Neutrophil (primary cell): ENCODE measurements around the gene C1RL.

Source experiments
- H3K27ac ChIP-seq: fragments of 200-600 bp; sonication (generic); 2 replicates; pipeline ENCODE4 v1.5.1; 2016; ENCODE audit warnings: mild to moderate bottlenecking, moderate library complexity
- H3K27me3 ChIP-seq: fragments of 200-600 bp; sonication (generic); 2 replicates; pipeline ENCODE4 v1.6.0; 2016; ENCODE audit warnings: mild to moderate bottlenecking
- H3K36me3 ChIP-seq: fragments of 200-600 bp; sonication (generic); 2 replicates; pipeline ENCODE4 v1.5.1; 2017
- H3K4me1 ChIP-seq, 2 experiments: fragments of 200-600 bp in 1 of 2; sonication (generic) in 1 of 2; 1 replicate in 1 of 2; 2 replicates in 1 of 2; pipeline versions ENCODE4 v1.5.1 to v1.6.1; 2013 to 2016; ENCODE audit warnings: low read depth in 1 of 2, low read length in 1 of 2, mild to moderate bottlenecking in 1 of 2, moderate library complexity in 1 of 2; ENCODE audit not compliant: control insufficient read depth in 1 of 2, insufficient read depth in 1 of 2
- H3K4me3 ChIP-seq, 2 experiments: fragments of 200-600 bp in 1 of 2; sonication (generic) in 1 of 2; 1 replicate in 1 of 2; 2 replicates in 1 of 2; pipeline ENCODE4 v1.5.1; 2013 to 2016; ENCODE audit warnings: low read depth in 1 of 2, low read length in 1 of 2, mild to moderate bottlenecking in 1 of 2, moderate library complexity in 1 of 2
- H3K9me3 ChIP-seq: fragments of 200-600 bp; sonication (generic); 2 replicates; pipeline ENCODE4 v1.5.1; 2016
- CTCF ChIP-seq: fragments of 200-600 bp; sonication (generic); IDR thresholded peaks from 2 replicates; pipeline ENCODE4 v1.5.1; 2016; ENCODE audit warnings: antibody characterized with exemption

The C1RL gene

GRCh38 chr12:7045913-7046312, 63.1 kb downstream of the C1RL start:
- Histone ChIP-seq H3K4me3 (no peak overlapping the region), H3K27ac (no peak overlapping the region), H3K27me3 (peaks cover 14% of the 10 kb centered on the region), H3K9me3 (no peaks in the 10 kb centered on the region), H3K36me3 (no peaks in the 10 kb centered on the region), H3K4me1 (peaks cover 3 to 7% of the 10 kb centered on the region in 2 experiments)
- no peak for TF ChIP-seq CTCF
